Mucosa of rectum (tissue), 2 donors: ENCODE measurements around the gene LIX1L.
A peak's percentile ranks its signal among the peaks of the same experiment; 100 is the strongest.

ENCODE experiments used
- H3K27ac ChIP-seq, 2 donors: one replicate each; pipeline ENCODE4 v1.7.0; 2013; ENCODE audit warnings: inconsistent platforms in 2 of 2, low read depth in 2 of 2, low read length in 2 of 2
- H3K27me3 ChIP-seq, 2 donors: one replicate each; pipeline ENCODE4 v1.7.0; 2013; ENCODE audit warnings: low read length in 2 of 2; ENCODE audit not compliant: control insufficient read depth in 2 of 2, insufficient read depth in 2 of 2
- H3K36me3 ChIP-seq, 2 donors: one replicate each; pipeline ENCODE4 v1.7.0; 2013; ENCODE audit warnings: low read length in 2 of 2; ENCODE audit not compliant: control insufficient read depth in 2 of 2, insufficient read depth in 2 of 2
- H3K4me1 ChIP-seq, 2 donors: one replicate each; pipeline ENCODE4 v1.7.0; 2013; ENCODE audit warnings: low read length in 2 of 2, mild to moderate bottlenecking in 1 of 2; ENCODE audit not compliant: control insufficient read depth in 2 of 2, insufficient read depth in 2 of 2
- H3K4me3 ChIP-seq, 2 donors: one replicate each; pipeline ENCODE4 v1.7.0; 2013; ENCODE audit warnings: low read length in 2 of 2
- H3K9ac ChIP-seq, 2 donors: one replicate each; pipeline ENCODE4 v1.7.0; 2013; ENCODE audit warnings: low read length in 2 of 2, low read depth in 1 of 2, mild to moderate bottlenecking in 1 of 2
- H3K9me3 ChIP-seq, 2 donors: one replicate each; pipeline ENCODE4 v1.7.0; 2013; ENCODE audit warnings: low read length in 2 of 2; ENCODE audit not compliant: control insufficient read depth in 2 of 2
- donor health status: healthy.
- donor health status: Normal muscosa, but diverticular disease.

LIX1L gene

DNA sequence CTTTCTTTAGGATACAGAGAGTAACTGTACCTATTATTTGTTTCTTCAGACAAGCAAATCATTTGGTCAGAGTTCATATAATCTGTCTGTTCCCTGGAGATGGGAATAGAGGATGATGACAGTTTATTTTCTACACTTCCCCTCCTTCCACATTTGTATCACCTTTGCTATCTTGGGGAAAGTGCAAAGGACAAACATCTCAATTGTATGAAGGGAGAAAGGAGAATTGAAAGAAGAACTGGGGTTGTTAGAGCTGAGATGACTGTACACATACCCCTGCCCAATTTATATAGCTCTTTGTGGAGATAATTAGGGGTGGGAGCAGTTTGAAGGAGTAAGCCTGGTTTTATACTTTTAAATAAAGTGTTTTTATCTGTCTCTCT is 20.6 kb upstream of the LIX1L start:
- Histone ChIP-seq H3K27ac (peak overlapping the region; percentile 97 to 99), H3K9ac (peak overlapping the region; percentile 84 to 86), H3K9me3 (no peaks in the 10 kb centered on the region), H3K27me3 (no peaks in the 10 kb centered on the region), H3K4me3 (peak overlapping the region; percentile 54 to 69), H3K4me1 (peaks cover 52 to 53% of the 10 kb centered on the region in 2 donors), H3K36me3 (no peaks in the 10 kb centered on the region)

DNA sequence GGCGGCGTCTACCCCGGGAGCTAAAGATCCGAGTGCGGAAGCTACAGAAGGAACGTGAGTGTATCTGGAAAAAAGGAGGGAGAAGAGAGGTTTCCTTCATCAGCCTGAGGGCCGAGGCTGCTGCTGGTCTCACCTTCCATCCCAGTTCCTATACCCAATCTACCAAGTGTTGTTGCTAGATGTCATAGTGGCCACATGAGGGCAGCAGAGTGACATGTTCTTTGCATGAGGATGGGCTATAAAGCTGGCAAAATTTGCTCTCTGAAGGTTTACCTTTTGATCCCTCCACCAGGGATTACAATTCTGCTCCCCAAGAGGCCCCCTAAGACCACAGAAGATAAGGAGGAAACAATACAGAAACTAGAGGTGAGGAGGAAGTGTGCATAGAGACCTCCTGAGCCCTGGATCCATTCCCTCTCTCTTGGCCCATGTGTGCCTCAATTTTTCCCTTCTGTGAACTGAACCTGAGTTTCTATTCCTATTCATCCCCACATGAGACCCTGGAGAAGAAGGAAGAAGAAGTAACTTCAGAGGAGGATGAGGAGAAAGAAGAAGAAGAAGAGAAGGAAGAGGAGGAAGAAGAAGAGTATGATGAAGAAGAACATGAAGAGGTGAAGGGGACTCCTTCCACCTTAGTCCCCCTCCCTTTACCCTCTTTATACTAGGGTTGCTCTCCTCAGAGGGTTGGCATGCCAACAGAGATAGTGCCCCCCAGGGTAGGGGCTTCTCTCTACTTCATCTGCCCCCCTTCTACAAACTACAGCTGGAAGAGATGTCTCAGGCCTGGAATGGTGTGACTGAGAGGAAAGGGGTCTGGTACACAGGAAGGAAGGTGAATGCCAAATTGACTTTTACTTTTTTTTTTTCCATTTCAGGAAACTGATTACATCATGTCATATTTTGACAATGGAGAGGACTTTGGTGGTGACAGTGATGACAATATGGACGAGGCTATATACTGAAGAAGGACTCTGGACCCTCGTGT is 20.0 kb upstream of the LIX1L start:
- Histone ChIP-seq H3K27me3 (no peaks in the 10 kb centered on the region), H3K9ac (peak overlapping the region; percentile 84 to 86), H3K4me3 (peak overlapping the region; percentile 33 to 47), H3K36me3 (no peaks in the 10 kb centered on the region), H3K9me3 (no peaks in the 10 kb centered on the region), H3K27ac (peak overlapping the region; percentile 97 to 99), H3K4me1 (peaks cover 46 to 47% of the 10 kb centered on the region in 2 donors)

DNA sequence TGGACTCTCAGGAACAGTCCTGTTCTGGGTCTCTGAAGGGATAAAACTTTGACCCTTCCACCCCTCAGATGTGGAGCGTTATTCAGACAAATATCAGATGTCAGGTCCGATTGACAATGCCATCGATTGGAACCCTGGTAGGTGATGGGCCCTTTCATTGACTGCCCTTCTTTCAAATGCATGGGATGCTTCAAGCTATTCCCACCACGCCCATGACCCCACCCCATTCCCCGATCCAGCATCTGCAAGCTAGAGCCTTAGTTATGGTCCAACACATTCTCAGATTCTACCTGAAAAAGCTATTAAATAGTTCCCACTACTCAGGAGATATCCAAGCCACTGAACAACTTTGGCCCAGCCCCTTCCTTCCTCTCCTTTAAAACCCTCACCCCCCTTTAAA is 19.2 kb upstream of the LIX1L start:
- no peaks in the 10 kb centered on the region for H3K36me3 ChIP-seq
- no peaks in the 10 kb centered on the region for H3K27me3 ChIP-seq
- H3K27ac ChIP-seq = no peak overlapping the region
- H3K4me1 ChIP-seq = peaks cover 39% of the 10 kb centered on the region in 2 donors
- no peaks in the 10 kb centered on the region for H3K9me3 ChIP-seq
- no peak overlapping the region for H3K4me3 ChIP-seq
- peak overlapping the region in 1 of 2 donors; percentile 84 for H3K9ac ChIP-seq

DNA sequence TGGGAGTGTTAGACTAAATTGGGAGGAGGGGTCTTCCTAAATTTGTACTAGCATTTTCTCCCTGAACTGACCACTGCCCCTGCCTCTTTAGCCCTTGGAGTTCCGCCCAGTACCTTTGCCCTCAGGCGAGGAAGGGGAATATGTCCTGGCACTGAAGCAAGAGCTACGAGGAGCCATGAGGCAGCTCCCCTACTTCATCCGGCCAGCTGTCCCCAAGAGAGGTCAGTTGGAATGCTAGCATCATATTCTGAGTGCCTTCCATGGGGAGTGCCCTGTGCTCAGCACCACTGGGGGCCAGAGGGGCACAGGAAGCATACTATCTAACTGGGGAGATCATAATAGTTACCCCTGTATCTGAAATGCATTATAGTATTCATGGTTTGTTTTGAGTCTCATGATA is 17.4 kb upstream of the LIX1L start:
- Histone ChIP-seq H3K4me3 (no peak overlapping the region), H3K9ac (no peak overlapping the region), H3K36me3 (no peaks in the 10 kb centered on the region), H3K9me3 (no peaks in the 10 kb centered on the region), H3K4me1 (peaks cover 27 to 28% of the 10 kb centered on the region in 2 donors), H3K27me3 (no peaks in the 10 kb centered on the region), H3K27ac (no peak overlapping the region)

DNA sequence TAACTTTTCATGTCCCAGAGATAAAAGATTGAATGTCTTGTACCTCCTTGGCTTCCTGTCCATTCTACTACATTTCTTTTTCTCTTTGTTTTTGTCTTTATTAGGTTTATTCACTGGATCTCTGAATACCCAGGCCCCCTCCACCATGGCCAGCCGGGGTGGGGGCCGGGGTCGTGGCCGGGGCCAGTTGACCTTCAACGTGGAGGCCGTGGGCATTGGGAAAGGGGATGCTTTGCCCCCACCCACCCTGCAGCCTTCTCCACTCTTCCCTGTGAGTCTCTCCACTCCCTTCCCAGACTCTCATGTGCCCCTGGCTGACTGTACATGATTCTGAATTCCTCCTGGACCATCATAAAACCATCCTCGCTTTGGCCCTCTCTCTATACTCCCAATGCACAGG is 16.9 kb upstream of the LIX1L start:
- no peak overlapping the region for H3K4me3 ChIP-seq
- no peaks in the 10 kb centered on the region for H3K27me3 ChIP-seq
- peaks cover 22 to 24% of the 10 kb centered on the region in 2 donors for H3K4me1 ChIP-seq
- no peaks in the 10 kb centered on the region for H3K9me3 ChIP-seq
- H3K9ac ChIP-seq = no peak overlapping the region
- H3K36me3 ChIP-seq = no peaks in the 10 kb centered on the region
- no peak overlapping the region for H3K27ac ChIP-seq

DNA sequence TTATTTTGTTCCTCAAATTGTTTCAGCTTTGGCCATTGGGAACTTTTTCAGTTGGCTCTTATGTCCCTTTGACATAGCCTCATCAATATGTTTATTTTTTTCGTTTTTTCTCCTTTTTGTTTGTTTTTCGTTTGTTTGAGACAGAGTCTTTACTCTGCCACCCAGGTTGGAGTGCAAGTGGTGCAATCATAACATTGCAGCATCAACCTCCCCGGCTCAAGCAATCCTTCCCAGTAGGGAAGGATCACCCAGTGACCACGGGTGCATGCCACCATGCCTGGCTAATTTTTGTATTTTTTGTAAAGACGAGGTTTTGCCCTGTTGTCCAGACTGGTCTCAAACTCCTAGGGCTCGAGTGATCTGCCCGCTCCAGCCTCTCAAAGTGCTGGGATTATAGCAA is 14.8 kb upstream of the LIX1L start:
- H3K4me3 ChIP-seq = no peak overlapping the region
- H3K27me3 ChIP-seq = no peaks in the 10 kb centered on the region
- H3K9ac ChIP-seq = no peak overlapping the region
- peaks cover 3 to 4% of the 10 kb centered on the region in 2 donors for H3K4me1 ChIP-seq
- no peaks in the 10 kb centered on the region for H3K9me3 ChIP-seq
- H3K27ac ChIP-seq = no peak overlapping the region
- no peaks in the 10 kb centered on the region for H3K36me3 ChIP-seq

DNA sequence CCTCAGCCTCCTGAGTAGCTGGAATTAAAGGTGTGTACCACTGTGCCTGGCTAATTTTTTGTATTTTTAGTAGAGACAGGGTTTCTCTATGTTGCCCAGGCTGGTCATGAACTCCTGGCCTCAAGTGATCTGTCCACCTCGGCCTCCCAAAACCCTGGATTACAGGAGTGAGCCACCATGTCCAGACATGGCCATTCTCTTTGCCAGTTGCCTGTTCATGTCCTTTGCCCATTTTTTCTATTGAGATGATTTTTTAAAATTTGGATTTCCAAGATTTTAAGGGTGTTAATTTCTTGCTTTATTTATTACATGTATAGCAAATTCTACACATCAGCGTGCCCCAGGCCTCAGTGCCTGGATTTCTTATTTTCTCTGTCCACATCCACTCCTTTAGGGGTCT is 9.5 kb upstream of the LIX1L start:
- H3K36me3 ChIP-seq = no peaks in the 10 kb centered on the region
- H3K4me3 ChIP-seq = no peak overlapping the region
- H3K27me3 ChIP-seq = peaks cover 0 to 7% of the 10 kb centered on the region in 2 donors
- no peak overlapping the region for H3K9ac ChIP-seq
- no peaks in the 10 kb centered on the region for H3K9me3 ChIP-seq
- no peak overlapping the region for H3K27ac ChIP-seq
- H3K4me1 ChIP-seq = peaks cover 9 to 25% of the 10 kb centered on the region in 2 donors

DNA sequence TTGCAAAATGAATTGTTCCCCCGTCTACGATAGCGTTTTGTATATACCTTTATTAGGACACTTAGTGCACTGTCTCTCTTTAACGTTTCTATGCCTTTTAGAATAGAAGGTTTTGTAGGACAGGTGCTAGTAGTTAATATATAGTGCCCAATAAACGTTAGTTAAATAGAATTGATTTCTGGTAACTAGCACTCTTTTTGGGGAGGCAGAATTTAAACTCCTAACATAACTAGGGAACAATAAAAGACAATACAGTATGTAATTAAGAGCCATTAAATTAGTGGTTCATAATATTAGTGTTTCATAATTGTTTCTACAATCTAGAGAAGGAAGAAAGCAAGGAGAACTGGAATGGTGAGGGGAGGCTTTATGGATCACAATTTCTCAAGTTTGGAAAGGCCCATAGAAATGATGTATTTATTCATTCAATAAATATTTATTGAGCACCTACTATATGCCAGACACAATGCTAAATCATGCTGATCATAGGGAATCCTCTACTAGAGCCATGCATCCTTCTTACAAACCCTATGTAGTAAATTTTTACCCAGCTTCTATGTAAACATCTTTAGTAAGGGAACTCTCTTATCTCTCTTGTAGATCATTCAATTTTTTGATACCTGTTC is 7.4 kb upstream of the LIX1L start:
- Histone ChIP-seq H3K4me1 (peaks cover 26 to 44% of the 10 kb centered on the region in 2 donors), H3K4me3 (peak overlapping the region; percentile 85 to 95), H3K27me3 (peaks cover 14 to 25% of the 10 kb centered on the region in 2 donors), H3K27ac (peak overlapping the region; percentile 69 to 83), H3K9ac (peak overlapping the region; percentile 84 to 91), H3K36me3 (no peaks in the 10 kb centered on the region), H3K9me3 (no peaks in the 10 kb centered on the region)

DNA sequence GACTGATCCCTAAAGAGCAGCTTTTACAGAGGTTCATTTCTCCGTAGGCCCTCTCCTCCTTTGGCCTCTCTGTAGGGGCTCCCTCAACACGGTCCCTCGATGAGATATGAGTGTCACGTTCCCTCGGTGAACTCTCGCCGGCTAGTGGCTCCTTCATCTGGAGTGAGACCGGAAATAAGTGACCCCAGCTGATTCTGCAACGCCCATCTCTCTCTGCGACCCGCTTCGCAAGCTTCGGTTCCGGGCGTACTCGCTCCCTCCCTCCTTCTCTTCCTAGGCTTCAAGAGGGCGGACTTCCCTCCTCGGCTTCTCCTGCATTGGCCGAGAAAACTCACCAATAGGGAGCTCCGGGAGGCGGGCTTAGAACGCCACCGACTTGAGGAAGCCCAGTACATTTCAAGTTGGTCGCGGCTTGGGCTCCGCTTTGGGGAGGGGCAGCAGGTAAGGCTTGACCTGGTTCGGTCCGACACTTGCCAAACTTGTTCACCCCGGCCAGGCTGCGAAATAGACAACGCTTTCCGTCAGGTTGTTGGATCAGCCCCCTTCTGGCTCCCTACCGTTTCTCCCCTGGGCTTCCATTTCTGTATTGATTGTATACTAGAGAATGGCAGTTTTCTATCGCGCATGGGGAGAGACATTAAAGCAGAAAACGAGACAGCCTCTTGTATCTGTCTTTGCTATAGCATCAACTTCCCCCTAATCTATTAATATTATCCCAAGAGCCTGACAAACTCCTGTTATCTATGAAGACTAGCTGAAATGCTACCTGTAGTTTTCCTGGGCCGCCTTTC is 6.7 kb upstream of the LIX1L start, which contains the start of the genes ANKRD34A and POLR3GL:
ANKRD34A (minus strand) TSS at position 248 of the 791 bp plus-strand sequence. CDS start 2,816 bp downstream, outside the sequence.
POLR3GL (plus strand) TSS at position 363 of the 791 bp plus-strand sequence. CDS start 10,176 bp downstream, outside the sequence.
- no peaks in the 10 kb centered on the region for H3K36me3 ChIP-seq
- H3K9me3 ChIP-seq = no peaks in the 10 kb centered on the region
- peaks cover 26 to 47% of the 10 kb centered on the region in 2 donors for H3K4me1 ChIP-seq
- H3K4me3 ChIP-seq = peak within 1 kb of the TSS; percentile 85 to 95
- H3K9ac ChIP-seq = peak within 1 kb of the TSS; percentile 84 to 91
- H3K27ac ChIP-seq = peak within 1 kb of the TSS; percentile 69 to 83
- peaks cover 14 to 31% of the 10 kb centered on the region in 2 donors for H3K27me3 ChIP-seq
